Retinal pigment epithelial cell (primary cell): Measurements from ENCODE around the gene RASAL2.

ENCODE experiments used
- DNase-seq: peaks from one replicate; pipeline ENCODE4 v3.0.0-alpha.2; 2010; ENCODE audit warnings: low read depth
- H3K4me3 ChIP-seq: 2 replicates; pipeline ENCODE4 v1.5.1; 2011; ENCODE audit warnings: mild to moderate bottlenecking, low read length, control low read depth, moderate library complexity
- CTCF ChIP-seq: conservative IDR thresholded peaks from 2 replicates; pipeline ENCODE4 v1.5.1; 2011; ENCODE audit warnings: low read depth, low read length, control low read depth, inconsistent platforms

The RASAL2 gene

GRCh38 chr1:178071811-178072210 is 22.1 kb upstream of the RASAL2 start:
- DNase-seq = no peak
- TF ChIP-seq CTCF = no peak

GRCh38 chr1:178072326-178072725 is 21.6 kb upstream of the RASAL2 start:
- DNase-seq = no peak
- no peak for TF ChIP-seq CTCF
- H3K4me3 ChIP-seq = no peak overlapping the region

More at GRCh38 chr1:178071811-178072210, 22.1 kb upstream of the RASAL2 start:
- H3K4me3 ChIP-seq = no peak overlapping the region

- no peak for TF ChIP-seq CTCF
- DNase-seq = no peak
- no peak overlapping the region for H3K4me3 ChIP-seq
Observed at GRCh38 chr1:178075333-178075732, 18.6 kb upstream of the RASAL2 start.

- H3K4me3 ChIP-seq = no peak overlapping the region
- no peak for TF ChIP-seq CTCF
- no peak for DNase-seq
Observed at GRCh38 chr1:178076607-178077006, 17.3 kb upstream of the RASAL2 start.

- no peak overlapping the region for H3K4me3 ChIP-seq
- DNase-seq = no peak
- no peak for TF ChIP-seq CTCF
Observed at GRCh38 chr1:178077917-178078316, 16.0 kb upstream of the RASAL2 start.

GRCh38 chr1:178086294-178086693 is 7.6 kb upstream of the RASAL2 start:
- DNase-seq = no peak
- TF ChIP-seq CTCF = no peak
- no peak overlapping the region for H3K4me3 ChIP-seq

- no peak for DNase-seq
- no peak overlapping the region for H3K4me3 ChIP-seq
- TF ChIP-seq CTCF = no peak
Observed at GRCh38 chr1:178086766-178087165, 7.1 kb upstream of the RASAL2 start.
